OCI-LY3 (cell line): Measurements from ENCODE around the gene TPRG1.

Experiments
- CTCF ChIP-seq: fragments of 200-600, 300-600 bp; sonication (generic); IDR thresholded peaks from 2 replicates; pipeline ENCODE4 v1.5.1; 2014; ENCODE audit warnings: antibody characterized with exemption, low read length, low read depth
- EZH2phosphoT487 ChIP-seq: fragments of 200-600 bp; shearing (Covaris generic); IDR thresholded peaks from 2 replicates; pipeline ENCODE4 v1.6.1; 2018; ENCODE audit warnings: antibody characterized with exemption, mixed run types, low read depth

- TF ChIP-seq CTCF (no peak), EZH2phosphoT487 (no peak)
These were observed 183.9 kb downstream of the TPRG1 start for GRCh38 chr3:189355481-189356201.
